K562 (cell line): ENCODE data around the gene ZFP30. TPM values are rescaled to one million over a fixed set of nuclear protein-coding genes. Genes with fewer than 3 reads are reported as not detected.

ENCODE experiments used
- CHD4 ChIP-seq: fragments of 200-600 bp; sonication (generic); IDR thresholded peaks from 3 replicates; pipeline ENCODE4 v1.6.1; 2012; ENCODE audit warnings: low read depth, mild to moderate bottlenecking, mixed read lengths, low read length, inconsistent platforms; ENCODE audit not compliant: insufficient read depth, insufficient replicate concordance, poor library complexity, severe bottlenecking
- JUN ChIP-seq, 2 experiments: sonication (generic) in 1 of 2; formaldehyde crosslinking in 1 of 2; IDR thresholded peaks; 2 replicates each; pipeline versions ENCODE4 v1.6.1 to v1.8.0; 2012 to 2022; ENCODE audit warnings: borderline replicate concordance in 2 of 2, mild to moderate bottlenecking in 2 of 2, improper control_type of control experiment in 1 of 2, low read depth in 1 of 2, low read length in 1 of 2, missing genetic modification reagents in 1 of 2
- KAT8 ChIP-seq: fragments of 450-650 bp; IDR thresholded peaks from 2 replicates; pipeline ENCODE4 v1.6.1; 2016; ENCODE audit warnings: low read depth, mild to moderate bottlenecking
- MEF2D ChIP-seq: conservative IDR thresholded peaks from 2 replicates; pipeline ENCODE4 v1.6.1; 2016; ENCODE audit warnings: low read depth, missing genetic modification characterization, missing compliant biosample characterization
- MLLT1 ChIP-seq, 2 experiments: fragments of 450-650 bp; IDR thresholded peaks; 2 replicates each; pipeline ENCODE4 v1.6.1; 2016
- NCOA1 ChIP-seq: fragments of 450-650 bp; IDR thresholded peaks from 2 replicates; pipeline ENCODE4 v1.6.1; 2016; ENCODE audit warnings: low read depth
- POU5F1 ChIP-seq: fragments of 150-350 bp; IDR thresholded peaks from 2 replicates; pipeline ENCODE4 v1.6.1; 2014; ENCODE audit warnings: borderline replicate concordance, low read length, low read depth, mild to moderate bottlenecking; ENCODE audit not compliant: partially characterized antibody
- RBM15 ChIP-seq: fragments of 200-400 bp; formaldehyde crosslinking; IDR thresholded peaks from 2 replicates; pipeline ENCODE4 v1.6.1; 2018; ENCODE audit warnings: mild to moderate bottlenecking, low read length, moderate library complexity; ENCODE audit not compliant: insufficient read depth
- RBM17 ChIP-seq: fragments of 200-400 bp; formaldehyde crosslinking; IDR thresholded peaks from 2 replicates; pipeline ENCODE4 v1.6.1; 2017; ENCODE audit warnings: low read depth, mild to moderate bottlenecking, low read length, borderline replicate concordance
- SMARCA5 ChIP-seq: fragments of 450-650 bp; IDR thresholded peaks from 2 replicates; pipeline ENCODE4 v1.6.1; 2016
- SRSF3 ChIP-seq: fragments of 200-400 bp; formaldehyde crosslinking; IDR thresholded peaks from 2 replicates; pipeline ENCODE4 v1.6.1; 2016; ENCODE audit warnings: mild to moderate bottlenecking, low read length, moderate library complexity; ENCODE audit not compliant: insufficient read depth
- TRIM28 ChIP-seq: fragments of 450-650 bp; IDR thresholded peaks from 2 replicates; pipeline ENCODE4 v1.6.1; 2017
- ZBTB11 ChIP-seq, 3 experiments: fragments of 200-800 bp in 1 of 3; fragments of 250-450 bp in 1 of 3; fragments of 450-650 bp in 1 of 3; sonication (Bioruptor Pico) in 1 of 3; sonication (Bioruptor generic) in 1 of 3; formaldehyde crosslinking in 1 of 3; IDR thresholded peaks; 2 replicates each; pipeline versions ENCODE4 v1.6.1 to v1.8.0; 2016 to 2022; ENCODE audit warnings: mild to moderate bottlenecking in 2 of 3, missing genetic modification characterization in 2 of 3, missing compliant biosample characterization in 1 of 3, moderate library complexity in 1 of 3
- ZBTB7A ChIP-seq: IDR thresholded peaks from 2 replicates; pipeline ENCODE4 v1.6.1; 2011; ENCODE audit warnings: low read depth, mild to moderate bottlenecking, low read length, moderate library complexity, borderline replicate concordance; ENCODE audit not compliant: control insufficient read depth
- ZNF280B ChIP-seq: fragments of 250-450 bp; sonication (Bioruptor Pico); IDR thresholded peaks from 2 replicates; pipeline ENCODE4 v1.5.1; 2021; ENCODE audit warnings: mild to moderate bottlenecking
- ZNF311 ChIP-seq: fragments of 250-450 bp; sonication (Bioruptor Pico); IDR thresholded peaks from 2 replicates; pipeline ENCODE4 v1.4.0; 2020; ENCODE audit warnings: mild to moderate bottlenecking, moderate library complexity
- ZNF507 ChIP-seq: conservative IDR thresholded peaks from 2 replicates; pipeline ENCODE4 v1.6.1; 2017; ENCODE audit warnings: missing genetic modification characterization, missing compliant biosample characterization
- ZNF511 ChIP-seq: sonication (generic); formaldehyde crosslinking; IDR thresholded peaks from 2 replicates; pipeline ENCODE4 v1.8.0; 2022; ENCODE audit warnings: mild to moderate bottlenecking, missing genetic modification reagents
- polyA plus RNA-seq, 8 experiments: library from polyadenylated mRNA; depleted of rRNA in 4 of 8; stranded (reverse) in 5 of 8; unstranded in 3 of 8; fragments of >200 nt; fragmentation: Nextera tagmentation in 2 of 8; fragmentation: Illumina TruSeq in 1 of 8; extraction: Ambion mirVana in 2 of 8; extraction: Trizol in 1 of 8; gene quantifications; 2 replicates each; pipeline versions ENCODE4 v1.2.1 to v1.2.3, GENCODE V29; 2011 to 2014; ENCODE audit warnings: inconsistent platforms in 1 of 8, missing spikeins in 1 of 8
- total RNA-seq, 7 experiments: library from RNA; depleted of rRNA in 6 of 7; stranded (reverse); fragments of >200 nt in 6 of 7; fragmentation: Illumina TruSeq in 2 of 7; extraction: Trizol in 2 of 7; gene quantifications; 2 replicates each; pipeline versions ENCODE4 v1.2.1 to v1.2.3, GENCODE V29; 2011 to 2021; ENCODE audit warnings: low replicate concordance in 1 of 7

ZFP30 gene
- total and polyA plus RNA-seq, 9 of the 15 experiments (the other 6 are each of a cell fraction or from before 2014, with no cell fraction given) = 1.1 to 11.3 (median 4.9) TPM

- TF ChIP-seq TRIM28 (peak; percentile 99), MEF2D (0 out of 2 replicates have a peak, but pooled peaks have one; percentile 12), SRSF3 (no peak), POU5F1 (no peak), ZNF311 (CRISPR knock-in tag) (no peak), RBM17 (no peak), RBM15 (no peak), ZBTB11 (CRISPR knock-in tag; IDR thresholded peaks at IDR 0.05) (peak in 1 of 3 experiments; percentile 6; a peak in 1 of 6 replicates), KAT8 (no peak), ZBTB7A (0 out of 2 replicates have a peak, but pooled peaks have one; percentile 32), ZNF507 (no peak), JUN (IDR thresholded peaks at IDR 0.05; ENCODE audit: borderline replicate concordance, low read depth, low read length) (peak; percentile 38; the same call in 1 of the 2 replicates), JUN (CRISPR knock-in tag; IDR thresholded peaks at IDR 0.05; ENCODE audit: borderline replicate concordance) (no peak), SMARCA5 (no peak), CHD4 (no peak), ZNF280B (CRISPR knock-in tag) (peak; percentile 18; the same call in 1 of the 2 replicates), MLLT1 (IDR thresholded peaks at IDR 0.05) (peak in 1 of 2 experiments; percentile 73; a peak in 2 of 4 replicates), NCOA1 (peak; percentile 31; the same call in 1 of the 2 replicates), ZNF511 (CRISPR knock-in tag) (no peak)
Observed at GRCh38 chr19:37655689-37656371, 565 bp upstream of the ZFP30 start (continued).
